PFSK-1 (cell line): ENCODE data around the gene GSE1. TPM values are rescaled to one million over a fixed set of nuclear protein-coding genes. Genes with fewer than 3 reads are reported as not detected.

ENCODE experiments used
- FOXP2 ChIP-seq: optimal IDR thresholded peaks from 2 replicates; pipeline ENCODE3; 2011; ENCODE audit warnings: borderline replicate concordance, control low read depth, inconsistent platforms; ENCODE audit not compliant: insufficient read depth; ENCODE audit errors: extremely low read length, extremely low read depth
- POLR2AphosphoS5 ChIP-seq: IDR thresholded peaks from 2 replicates; pipeline ENCODE4 v1.6.1; 2012; ENCODE audit warnings: low read depth, mild to moderate bottlenecking, control low read depth, low read length, moderate library complexity
- SIN3A ChIP-seq: IDR thresholded peaks from 2 replicates; pipeline ENCODE4 v1.6.1; 2012; ENCODE audit warnings: mild to moderate bottlenecking, low read length, moderate library complexity, borderline replicate concordance; ENCODE audit not compliant: insufficient read depth
- TAF1 ChIP-seq: IDR thresholded peaks from 2 replicates; pipeline ENCODE4 v1.6.1; 2012; ENCODE audit warnings: low read length, control low read depth, borderline replicate concordance; ENCODE audit not compliant: insufficient read depth
- polyA plus RNA-seq: library from polyadenylated mRNA; unstranded; fragments of >200 nt; gene quantifications from one replicate; pipeline ENCODE4 v1.2.1, GENCODE V29; 2012; ENCODE audit warnings: low read depth, missing spikeins; ENCODE audit not compliant: insufficient read length
- TF ChIP-seq, protein P1 (sequence below), 2 experiments: IDR thresholded peaks; 2 replicates each; pipeline versions ENCODE4 v1.6.1 to v1.8.0; 2011 to 2012; ENCODE audit warnings: low read depth in 2 of 2, low read length in 2 of 2, control low read depth in 1 of 2, inconsistent platforms in 1 of 2, mild to moderate bottlenecking in 1 of 2, moderate library complexity in 1 of 2; ENCODE audit not compliant: insufficient read depth in 1 of 2

Gene GSE1
- 148 TPM for polyA plus RNA-seq

DNA sequence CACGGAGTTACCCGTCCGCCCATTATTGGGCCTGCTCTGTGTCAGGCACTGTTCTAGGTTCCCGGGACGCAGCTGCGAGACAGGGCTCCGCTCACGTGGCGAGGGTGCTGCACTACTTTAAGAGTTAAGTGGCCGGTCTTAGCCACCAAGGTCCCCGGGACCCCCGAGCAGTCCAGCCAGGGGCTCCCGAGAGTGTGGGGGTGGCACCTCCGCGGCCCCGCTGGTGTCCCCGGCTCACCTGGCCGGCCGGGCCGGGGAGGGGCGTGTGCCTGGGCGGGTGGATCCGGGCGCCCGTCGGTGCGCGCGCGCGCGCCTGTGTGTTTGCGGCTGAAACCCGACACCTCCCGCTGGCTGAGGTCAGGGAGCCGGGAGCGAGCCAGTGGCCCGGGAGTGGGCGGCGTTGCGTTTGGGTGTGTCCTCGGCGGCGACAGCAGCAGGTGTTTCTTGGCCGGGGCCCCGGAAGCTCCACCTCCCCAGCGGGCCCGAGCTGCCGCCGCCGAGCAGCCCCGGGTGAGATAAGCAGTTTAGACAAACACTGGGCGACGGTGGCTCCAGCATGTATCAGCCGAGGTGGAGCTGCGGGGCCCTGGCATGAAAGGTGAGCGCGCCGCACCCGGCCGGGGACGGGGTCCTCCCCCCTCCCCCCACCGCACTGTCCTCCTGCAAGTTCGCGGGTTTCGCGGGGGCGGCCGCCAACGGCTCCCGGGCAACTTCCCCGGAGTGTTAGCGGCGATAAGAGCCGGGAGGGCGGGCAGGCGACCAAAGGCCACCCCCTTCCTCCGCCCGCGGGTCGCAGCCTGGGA lies at the start of gene GSE1:
GSE1 (plus strand) TSS at position 522 of the 803 bp plus-strand sequence; CDS start at position 592, 70 bp downstream.
- no peak for TF ChIP-seq TAF1
- no peak for TF ChIP-seq SIN3A
- TF ChIP-seq POLR2AphosphoS5 = no peak
- no peak for TF ChIP-seq FOXP2
- TF ChIP-seq, protein P1, sequence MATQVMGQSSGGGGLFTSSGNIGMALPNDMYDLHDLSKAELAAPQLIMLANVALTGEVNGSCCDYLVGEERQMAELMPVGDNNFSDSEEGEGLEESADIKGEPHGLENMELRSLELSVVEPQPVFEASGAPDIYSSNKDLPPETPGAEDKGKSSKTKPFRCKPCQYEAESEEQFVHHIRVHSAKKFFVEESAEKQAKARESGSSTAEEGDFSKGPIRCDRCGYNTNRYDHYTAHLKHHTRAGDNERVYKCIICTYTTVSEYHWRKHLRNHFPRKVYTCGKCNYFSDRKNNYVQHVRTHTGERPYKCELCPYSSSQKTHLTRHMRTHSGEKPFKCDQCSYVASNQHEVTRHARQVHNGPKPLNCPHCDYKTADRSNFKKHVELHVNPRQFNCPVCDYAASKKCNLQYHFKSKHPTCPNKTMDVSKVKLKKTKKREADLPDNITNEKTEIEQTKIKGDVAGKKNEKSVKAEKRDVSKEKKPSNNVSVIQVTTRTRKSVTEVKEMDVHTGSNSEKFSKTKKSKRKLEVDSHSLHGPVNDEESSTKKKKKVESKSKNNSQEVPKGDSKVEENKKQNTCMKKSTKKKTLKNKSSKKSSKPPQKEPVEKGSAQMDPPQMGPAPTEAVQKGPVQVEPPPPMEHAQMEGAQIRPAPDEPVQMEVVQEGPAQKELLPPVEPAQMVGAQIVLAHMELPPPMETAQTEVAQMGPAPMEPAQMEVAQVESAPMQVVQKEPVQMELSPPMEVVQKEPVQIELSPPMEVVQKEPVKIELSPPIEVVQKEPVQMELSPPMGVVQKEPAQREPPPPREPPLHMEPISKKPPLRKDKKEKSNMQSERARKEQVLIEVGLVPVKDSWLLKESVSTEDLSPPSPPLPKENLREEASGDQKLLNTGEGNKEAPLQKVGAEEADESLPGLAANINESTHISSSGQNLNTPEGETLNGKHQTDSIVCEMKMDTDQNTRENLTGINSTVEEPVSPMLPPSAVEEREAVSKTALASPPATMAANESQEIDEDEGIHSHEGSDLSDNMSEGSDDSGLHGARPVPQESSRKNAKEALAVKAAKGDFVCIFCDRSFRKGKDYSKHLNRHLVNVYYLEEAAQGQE (IDR thresholded peaks at IDR 0.05; ENCODE audit: insufficient read depth in 1 of 2, low read depth in 2 of 2, low read length in 2 of 2) = no peak

DNA sequence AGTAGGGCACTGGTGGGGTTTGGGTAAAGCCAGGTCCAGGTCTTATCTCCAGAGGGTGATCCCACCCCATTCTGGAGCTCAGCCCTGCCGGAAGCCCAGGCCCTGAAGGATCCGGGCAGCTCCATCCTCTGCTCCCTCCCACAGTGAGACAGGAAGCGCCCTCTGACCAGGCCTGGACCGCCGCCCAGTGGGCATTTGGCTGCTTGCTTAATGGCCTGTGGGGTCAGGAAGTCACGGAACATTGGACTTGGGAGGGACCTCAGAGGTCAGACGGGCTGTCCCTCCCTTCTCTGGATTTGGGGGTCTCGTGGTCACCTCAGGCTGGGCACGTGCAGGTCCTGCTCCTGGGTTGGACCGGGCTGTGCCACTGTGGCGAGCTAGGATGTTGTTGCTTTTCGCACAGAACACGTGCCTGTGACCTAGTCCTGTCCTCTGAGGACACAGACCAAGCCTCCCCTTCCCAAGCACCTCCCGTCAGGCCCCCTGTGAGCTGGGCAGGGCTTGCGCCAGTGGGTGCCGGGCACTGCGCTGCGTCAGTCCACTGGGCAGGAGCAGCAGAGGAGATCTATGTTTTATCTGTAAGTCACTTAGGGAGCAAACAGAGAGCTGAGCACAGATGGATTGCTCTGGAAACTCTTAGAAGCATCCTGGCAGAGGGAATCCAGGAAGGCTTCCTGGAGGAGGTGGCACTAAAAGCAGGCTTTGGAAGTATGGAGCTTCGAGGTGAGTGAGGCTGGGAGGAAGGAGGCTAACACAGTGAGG lies 49.4 kb upstream of the GSE1 start:
- TF ChIP-seq POLR2AphosphoS5 = no peak
- no peak for TF ChIP-seq SIN3A
- TF ChIP-seq, protein P1 (IDR thresholded peaks at IDR 0.05; ENCODE audit: insufficient read depth in 1 of 2, low read depth in 2 of 2, low read length in 2 of 2) = 0 out of 4 replicates have a peak, but pooled peaks of 1 of the 2 experiments have one; percentile 47
- peak; percentile 42 for TF ChIP-seq FOXP2
- TF ChIP-seq TAF1 = no peak

DNA sequence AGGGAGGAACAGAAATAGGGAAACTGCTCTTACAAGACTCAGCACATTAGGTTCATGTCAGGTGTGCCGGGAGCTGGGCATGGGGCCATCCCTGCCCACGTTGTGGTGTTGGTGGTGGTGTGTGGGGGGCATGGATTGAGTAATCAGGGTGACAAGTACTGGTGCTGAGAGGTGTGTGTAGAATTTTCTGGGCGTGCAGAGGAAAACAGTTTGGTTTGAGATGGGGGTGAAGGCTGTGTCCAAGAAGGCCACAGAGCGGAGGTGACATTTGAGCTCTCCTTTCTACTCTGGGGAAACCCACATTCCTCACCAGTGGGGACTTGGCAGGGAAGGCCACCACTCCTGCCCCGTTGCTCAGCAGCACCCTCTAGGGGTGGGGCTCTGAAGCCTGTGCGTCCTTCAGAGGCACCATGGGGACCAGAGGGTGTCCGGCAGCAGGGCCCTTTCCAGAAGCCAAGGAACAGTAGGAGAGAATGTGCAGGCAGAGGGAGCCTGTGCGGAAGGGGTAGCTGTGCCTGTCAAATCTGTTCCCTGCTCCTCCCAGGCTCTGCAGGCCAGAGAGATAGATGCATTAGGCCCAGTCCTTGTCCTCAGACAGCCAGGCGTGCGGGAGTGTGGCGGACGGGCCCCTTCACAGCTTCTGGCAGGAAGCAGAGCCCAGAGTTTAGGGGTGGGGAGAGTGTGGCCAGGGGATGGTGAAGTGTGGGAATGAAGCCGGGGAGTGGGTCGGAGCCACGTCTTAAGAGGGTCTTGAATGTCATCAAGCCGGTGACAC lies 48.7 kb upstream of the GSE1 start:
- no peak for TF ChIP-seq TAF1
- TF ChIP-seq, protein P1 (IDR thresholded peaks at IDR 0.05; ENCODE audit: insufficient read depth in 1 of 2, low read depth in 2 of 2, low read length in 2 of 2) = no peak
- no peak for TF ChIP-seq POLR2AphosphoS5
- TF ChIP-seq SIN3A = no peak
- TF ChIP-seq FOXP2 = no peak

DNA sequence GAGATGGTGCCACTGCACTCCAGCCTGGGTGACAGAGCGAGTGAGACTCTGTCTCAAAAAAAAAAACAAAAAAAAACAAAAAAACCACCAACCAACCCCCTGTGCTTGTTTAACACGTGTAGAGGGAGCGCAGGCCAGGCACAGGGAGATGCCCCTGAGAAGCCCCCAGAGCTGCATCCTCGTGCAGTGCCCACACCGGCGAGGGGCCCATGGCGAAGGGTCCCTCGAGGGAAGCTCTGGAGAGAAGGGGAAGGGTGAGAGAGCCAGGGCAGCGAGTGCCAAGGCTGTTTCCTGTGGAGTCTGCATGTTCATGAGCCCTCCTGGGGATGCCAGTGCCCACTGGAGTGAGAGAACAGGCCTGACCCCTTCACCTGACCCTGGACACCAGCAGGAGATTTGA lies 47.8 kb upstream of the GSE1 start:
- no peak for TF ChIP-seq POLR2AphosphoS5
- TF ChIP-seq, protein P1 (IDR thresholded peaks at IDR 0.05; ENCODE audit: insufficient read depth in 1 of 2, low read depth in 2 of 2, low read length in 2 of 2) = no peak
- TF ChIP-seq FOXP2 = no peak
- TF ChIP-seq SIN3A = no peak
- no peak for TF ChIP-seq TAF1
